ENCODE data around the gene ATP5MC2.

ATP5MC2 gene

DNA sequence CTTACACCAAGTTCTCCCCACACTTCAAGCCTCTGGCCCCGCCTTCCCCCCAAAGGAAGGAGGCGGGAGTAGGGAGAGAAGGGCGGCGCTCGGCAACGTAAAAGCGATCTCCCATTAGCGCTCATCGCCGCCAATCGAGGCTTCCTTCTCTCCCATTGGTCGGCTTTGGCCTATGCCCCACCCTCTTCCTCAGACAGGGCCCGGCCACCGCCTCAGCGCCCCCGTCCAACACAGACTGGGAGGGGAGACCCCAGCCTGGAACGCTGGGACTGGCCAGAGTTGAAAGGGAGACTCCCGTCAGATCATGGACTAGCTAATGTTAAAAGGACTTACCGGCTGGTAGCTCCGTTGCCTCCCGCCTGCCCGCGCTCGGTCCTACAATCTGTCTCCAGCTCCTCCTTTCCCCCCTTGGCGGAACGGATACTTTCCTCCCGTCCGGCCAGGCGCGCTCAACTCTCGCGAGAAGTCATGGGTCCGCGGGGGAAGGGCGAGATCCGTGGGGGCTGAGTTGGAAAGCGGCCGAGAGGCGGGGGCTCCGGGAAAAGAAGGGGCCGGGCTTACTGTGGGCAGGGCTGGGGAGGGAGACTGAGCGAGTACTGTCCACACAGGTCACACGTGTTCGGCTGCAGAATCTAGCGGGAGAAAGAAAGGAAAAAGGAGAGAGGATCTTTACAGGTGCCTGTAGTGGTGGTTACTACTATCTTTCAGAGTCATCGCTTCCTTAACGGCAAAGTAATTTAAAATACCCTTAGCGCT is 49.8 kb downstream of the ATP5MC2 start, which contains the start of gene ATF7:
Gene ATF7 (minus strand): TSS at position 437 of the 756 bp plus-strand sequence. CDS start 25,382 bp downstream, outside the sequence.
- Histone ChIP-seq H3K27me3 (replicated peaks; ENCODE audit: insufficient read depth, low read length) (no peaks in the 10 kb centered on the region), H3K79me2 (ENCODE audit: low read length) (peaks cover 45% of the 10 kb centered on the region), H3K36me3 (replicated peaks; ENCODE audit: insufficient read depth, low read length) (no peaks in the 10 kb centered on the region), H3K4me3 (ENCODE audit: low read length) (peak within 1 kb of the TSS; percentile 89), H3K4me1 (ENCODE audit: low read length) (peaks cover 16% of the 10 kb centered on the region), H2AFZ (ENCODE audit: low read length) (peak within 1 kb of the TSS; percentile 77), H3K9me3 (replicated peaks; ENCODE audit: insufficient read depth, low read length) (no peaks in the 10 kb centered on the region), H3K27ac (ENCODE audit: low read length) (peak within 1 kb of the TSS; percentile 50; the same call in 1 of the 2 replicates), H4K20me1 (ENCODE audit: insufficient read depth, low read length) (no peaks in the 10 kb centered on the region), H3K9me2 (replicated peaks; ENCODE audit: insufficient read depth, low read length) (no peaks in the 10 kb centered on the region), H3K4me2 (ENCODE audit: low read depth, low read length) (peak within 1 kb of the TSS; percentile 92), H3K9ac (ENCODE audit: low read length) (peak within 1 kb of the TSS; percentile 80), H3F3A (ENCODE audit: insufficient read depth, low read length) (peaks cover 6% of the 10 kb centered on the region; the same call in 1 of the 2 replicates)
- TF ChIP-seq EZH2phosphoT487 (IDR thresholded peaks at IDR 0.05; ENCODE audit: low read length) (no peak), EZH2 (optimal IDR thresholded peaks at IDR 0.05; ENCODE audit: low read depth, low read length) (no peak)
- TF ChIP-seq, protein P1, sequence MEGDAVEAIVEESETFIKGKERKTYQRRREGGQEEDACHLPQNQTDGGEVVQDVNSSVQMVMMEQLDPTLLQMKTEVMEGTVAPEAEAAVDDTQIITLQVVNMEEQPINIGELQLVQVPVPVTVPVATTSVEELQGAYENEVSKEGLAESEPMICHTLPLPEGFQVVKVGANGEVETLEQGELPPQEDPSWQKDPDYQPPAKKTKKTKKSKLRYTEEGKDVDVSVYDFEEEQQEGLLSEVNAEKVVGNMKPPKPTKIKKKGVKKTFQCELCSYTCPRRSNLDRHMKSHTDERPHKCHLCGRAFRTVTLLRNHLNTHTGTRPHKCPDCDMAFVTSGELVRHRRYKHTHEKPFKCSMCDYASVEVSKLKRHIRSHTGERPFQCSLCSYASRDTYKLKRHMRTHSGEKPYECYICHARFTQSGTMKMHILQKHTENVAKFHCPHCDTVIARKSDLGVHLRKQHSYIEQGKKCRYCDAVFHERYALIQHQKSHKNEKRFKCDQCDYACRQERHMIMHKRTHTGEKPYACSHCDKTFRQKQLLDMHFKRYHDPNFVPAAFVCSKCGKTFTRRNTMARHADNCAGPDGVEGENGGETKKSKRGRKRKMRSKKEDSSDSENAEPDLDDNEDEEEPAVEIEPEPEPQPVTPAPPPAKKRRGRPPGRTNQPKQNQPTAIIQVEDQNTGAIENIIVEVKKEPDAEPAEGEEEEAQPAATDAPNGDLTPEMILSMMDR (IDR thresholded peaks at IDR 0.05; ENCODE audit: low read length): no peak
- DNase-seq: peak; percentile 96

DNA sequence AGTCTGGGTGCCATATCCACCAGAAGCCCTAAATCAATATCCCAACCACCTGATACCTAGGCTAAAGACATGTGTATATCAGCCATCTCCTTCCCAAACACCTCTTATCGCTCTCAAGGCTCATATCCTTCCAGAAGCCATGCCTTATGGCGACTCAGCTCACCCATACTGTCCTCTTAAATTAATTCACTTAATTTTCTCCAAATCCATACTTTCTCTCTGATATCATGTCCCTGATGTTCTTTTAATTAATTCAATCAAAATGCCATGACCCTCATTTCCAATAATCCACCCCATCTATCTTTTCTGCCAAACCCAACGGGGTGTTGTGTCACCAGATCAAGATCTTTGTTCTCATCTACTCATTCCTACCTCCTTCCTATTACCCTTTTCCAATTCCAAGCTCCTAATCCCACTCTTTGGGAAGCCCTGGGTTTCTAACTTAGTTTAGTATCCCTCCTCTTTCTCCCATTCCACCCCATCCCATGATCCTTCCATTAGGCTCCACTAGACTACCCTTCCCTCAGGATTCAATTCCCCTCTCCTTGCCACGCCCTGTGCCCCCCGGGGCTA is 50.4 kb downstream of the ATP5MC2 start:
- H4K20me1 ChIP-seq (ENCODE audit: insufficient read depth, low read length): no peaks in the 10 kb centered on the region
- no peak for DNase-seq
- peaks cover 51% of the 10 kb centered on the region for H3K79me2 ChIP-seq (ENCODE audit: low read length)
- H3K4me3 ChIP-seq (ENCODE audit: low read length): peak overlapping the region; percentile 89
- H3K9me2 ChIP-seq (replicated peaks; ENCODE audit: insufficient read depth, low read length): no peaks in the 10 kb centered on the region
- no peaks in the 10 kb centered on the region for H3K36me3 ChIP-seq (replicated peaks; ENCODE audit: insufficient read depth, low read length)
- H2AFZ ChIP-seq (ENCODE audit: low read length): peak overlapping the region; percentile 72
- peak overlapping the region; percentile 92 for H3K4me2 ChIP-seq (ENCODE audit: low read depth, low read length)
- H3K9ac ChIP-seq (ENCODE audit: low read length): peak overlapping the region; percentile 80
- no peak overlapping the region for H3K27ac ChIP-seq (ENCODE audit: low read length)
- peaks cover 16% of the 10 kb centered on the region for H3K4me1 ChIP-seq (ENCODE audit: low read length)
- H3F3A ChIP-seq (ENCODE audit: insufficient read depth, low read length): peaks cover 6% of the 10 kb centered on the region; the same call in 1 of the 2 replicates
- no peaks in the 10 kb centered on the region for H3K9me3 ChIP-seq (replicated peaks; ENCODE audit: insufficient read depth, low read length)
- TF ChIP-seq, protein P1 (IDR thresholded peaks at IDR 0.05; ENCODE audit: low read length): no peak
- no peak for TF ChIP-seq EZH2 (optimal IDR thresholded peaks at IDR 0.05; ENCODE audit: low read depth, low read length)
- TF ChIP-seq EZH2phosphoT487 (IDR thresholded peaks at IDR 0.05; ENCODE audit: low read length): no peak
- no peaks in the 10 kb centered on the region for H3K27me3 ChIP-seq (replicated peaks; ENCODE audit: insufficient read depth, low read length)

DNA sequence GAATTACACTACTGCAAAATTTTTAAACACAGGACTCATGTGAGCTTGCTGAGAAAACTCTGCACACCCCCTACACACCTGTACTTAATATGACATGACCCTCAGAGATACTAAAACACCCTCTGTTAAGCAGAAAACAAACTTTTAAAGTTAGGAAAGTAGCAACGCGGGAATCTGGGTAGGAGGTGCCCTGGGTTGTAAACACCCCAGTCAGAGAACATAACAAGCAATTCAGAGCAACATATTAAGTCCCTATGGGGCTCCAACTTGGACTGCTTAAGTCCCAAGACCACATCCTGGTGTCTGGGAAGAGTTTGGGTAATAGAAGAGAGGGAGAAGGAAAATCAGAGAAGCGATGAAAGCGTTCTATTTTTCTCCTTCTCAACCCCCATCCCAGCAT is 50.9 kb downstream of the ATP5MC2 start:
- DNase-seq: no peak
- peaks cover 16% of the 10 kb centered on the region for H3K4me1 ChIP-seq (ENCODE audit: low read length)
- no peak for TF ChIP-seq EZH2 (optimal IDR thresholded peaks at IDR 0.05; ENCODE audit: low read depth, low read length)
- TF ChIP-seq EZH2phosphoT487 (IDR thresholded peaks at IDR 0.05; ENCODE audit: low read length): no peak
- TF ChIP-seq, protein P1 (IDR thresholded peaks at IDR 0.05; ENCODE audit: low read length): no peak
- H4K20me1 ChIP-seq (ENCODE audit: insufficient read depth, low read length): no peaks in the 10 kb centered on the region
- peak overlapping the region; percentile 92 for H3K4me2 ChIP-seq (ENCODE audit: low read depth, low read length)
- H3K9me2 ChIP-seq (replicated peaks; ENCODE audit: insufficient read depth, low read length): no peaks in the 10 kb centered on the region
- H3F3A ChIP-seq (ENCODE audit: insufficient read depth, low read length): peaks cover 6% of the 10 kb centered on the region; the same call in 1 of the 2 replicates
- H3K36me3 ChIP-seq (replicated peaks; ENCODE audit: insufficient read depth, low read length): no peaks in the 10 kb centered on the region
- no peak overlapping the region for H3K27ac ChIP-seq (ENCODE audit: low read length)
- H2AFZ ChIP-seq (ENCODE audit: low read length): peak overlapping the region; percentile 72; the same call in 1 of the 2 replicates
- H3K79me2 ChIP-seq (ENCODE audit: low read length): peaks cover 53% of the 10 kb centered on the region
- H3K9ac ChIP-seq (ENCODE audit: low read length): peak overlapping the region; percentile 80; the same call in 1 of the 2 replicates
- H3K9me3 ChIP-seq (replicated peaks; ENCODE audit: insufficient read depth, low read length): no peaks in the 10 kb centered on the region
- no peaks in the 10 kb centered on the region for H3K27me3 ChIP-seq (replicated peaks; ENCODE audit: insufficient read depth, low read length)
- H3K4me3 ChIP-seq (ENCODE audit: low read length): peak overlapping the region; percentile 89

Data from MM.1S (cell line).